Measurements from ENCODE around the gene ITGB3.
A peak's percentile ranks its signal among the peaks of the same experiment; 100 is the strongest.

Gene ITGB3

DNA sequence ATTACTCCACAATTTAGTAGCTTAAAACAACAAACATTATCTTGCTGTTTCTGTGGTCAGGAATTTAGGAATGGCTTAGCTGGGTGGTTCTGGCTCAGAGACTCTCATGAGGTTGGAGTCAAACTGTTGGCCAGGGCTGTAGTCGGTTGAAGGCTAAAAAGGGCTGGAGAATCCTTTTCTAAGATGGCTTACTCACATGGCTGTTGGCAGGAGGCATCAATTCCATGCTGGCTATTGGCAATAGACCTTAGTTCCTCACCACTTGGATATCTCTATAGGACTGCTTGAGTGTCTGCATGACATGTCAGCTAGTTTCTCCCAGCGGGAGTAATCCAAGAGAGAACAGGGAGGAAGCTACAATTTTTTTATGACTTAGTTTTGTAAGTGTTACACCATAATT lies 63.5 kb downstream of the ITGB3 start:
- Histone ChIP-seq H3K27ac (ENCODE audit: low read length) (no peak overlapping the region), H3K4me1 (ENCODE audit: control insufficient read depth, insufficient read depth, low read length) (peaks cover 5% of the 10 kb centered on the region), H3K9ac (ENCODE audit: low read length in 2 of 2) (peak overlapping the region in 1 of 2 donors; percentile 3), H3K9me3 (ENCODE audit: control insufficient read depth in 2 of 2, low read length in 2 of 2) (no peaks in the 10 kb centered on the region), H3K4me3 (ENCODE audit: low read length in 2 of 2) (no peak overlapping the region), H3K36me3 (ENCODE audit: control insufficient read depth in 2 of 2, insufficient read depth in 2 of 2, low read length in 2 of 2) (no peaks in the 10 kb centered on the region), H3K27me3 (ENCODE audit: control insufficient read depth in 1 of 2, insufficient read depth in 2 of 2, low read length in 2 of 2) (no peaks in the 10 kb centered on the region)

DNA sequence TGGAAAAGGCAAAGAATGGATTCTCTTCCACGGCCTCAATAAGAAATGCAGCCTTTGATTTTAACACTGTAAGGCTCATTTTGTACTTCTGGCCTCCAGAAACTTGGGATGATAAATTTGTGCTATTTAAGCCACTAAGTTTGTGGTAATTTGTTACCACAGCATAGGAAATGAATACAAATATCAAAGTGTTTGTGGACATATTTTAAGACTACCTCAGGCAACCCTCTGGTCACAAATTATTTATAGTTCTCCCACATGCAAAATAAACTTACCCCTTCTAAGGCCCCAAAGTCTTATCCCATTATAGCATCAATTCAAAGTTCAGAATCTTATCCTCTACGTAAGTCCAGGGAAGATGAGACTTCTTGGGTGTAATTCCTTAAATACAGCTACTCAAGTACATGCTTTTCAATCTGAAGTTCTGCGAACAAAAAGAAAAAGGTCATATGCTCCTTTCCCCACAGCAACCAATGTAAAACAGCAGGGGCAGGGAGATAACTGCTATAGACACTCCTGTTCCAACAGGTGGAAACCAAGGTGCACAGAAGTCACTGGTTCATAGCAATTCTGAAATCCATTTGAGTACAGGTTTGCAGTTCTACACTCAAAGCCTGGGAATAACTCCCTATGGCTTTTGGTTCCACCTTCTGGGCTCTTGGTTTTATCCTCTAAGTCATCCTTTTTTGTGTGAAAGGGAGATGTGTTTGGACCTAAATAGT lies 64.7 kb downstream of the ITGB3 start:
- Histone ChIP-seq H3K36me3 (ENCODE audit: control insufficient read depth in 2 of 2, insufficient read depth in 2 of 2, low read length in 2 of 2) (no peaks in the 10 kb centered on the region), H3K27me3 (ENCODE audit: control insufficient read depth in 1 of 2, insufficient read depth in 2 of 2, low read length in 2 of 2) (no peaks in the 10 kb centered on the region), H3K4me1 (ENCODE audit: control insufficient read depth, insufficient read depth, low read length) (peaks cover 5% of the 10 kb centered on the region), H3K9me3 (ENCODE audit: control insufficient read depth in 2 of 2, low read length in 2 of 2) (no peaks in the 10 kb centered on the region), H3K27ac (ENCODE audit: low read length) (no peak overlapping the region), H3K9ac (ENCODE audit: low read length in 2 of 2) (no peak overlapping the region), H3K4me3 (ENCODE audit: low read length in 2 of 2) (no peak overlapping the region)

DNA sequence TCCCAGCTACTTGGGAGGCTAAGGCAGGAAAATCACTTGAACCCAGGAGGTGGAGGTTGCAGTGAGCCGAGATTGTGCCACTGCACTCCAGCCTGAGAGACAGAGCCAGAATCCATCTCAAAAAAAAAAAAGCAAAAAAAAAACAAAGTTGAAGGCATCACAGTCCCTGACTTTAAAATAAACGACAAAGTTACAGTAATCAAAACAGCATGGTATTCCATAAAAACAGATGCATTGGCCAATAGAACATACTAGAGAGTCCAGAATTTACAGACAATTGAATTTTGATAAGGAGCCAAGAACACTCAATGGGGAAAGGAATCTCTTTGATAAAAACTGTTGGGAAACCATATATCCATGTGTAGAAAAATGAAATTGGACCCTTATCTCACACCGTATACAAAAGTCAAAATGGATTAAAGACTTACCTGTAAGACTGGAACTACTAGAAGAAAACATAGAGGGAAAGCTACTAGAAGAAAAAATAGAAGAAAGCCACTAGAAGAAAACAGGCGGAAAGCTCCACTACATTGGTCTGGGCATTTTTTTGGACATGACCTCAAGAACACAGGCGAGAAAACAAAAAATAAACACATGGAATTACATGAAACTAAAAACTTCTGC lies 67.4 kb downstream of the ITGB3 start:
- no peak overlapping the region for H3K4me3 ChIP-seq (ENCODE audit: low read length in 2 of 2)
- no peaks in the 10 kb centered on the region for H3K36me3 ChIP-seq (ENCODE audit: control insufficient read depth in 2 of 2, insufficient read depth in 2 of 2, low read length in 2 of 2)
- H3K9me3 ChIP-seq (ENCODE audit: control insufficient read depth in 2 of 2, low read length in 2 of 2): no peaks in the 10 kb centered on the region
- no peaks in the 10 kb centered on the region for H3K4me1 ChIP-seq (ENCODE audit: control insufficient read depth, insufficient read depth, low read length)
- H3K9ac ChIP-seq (ENCODE audit: low read length in 2 of 2): no peak overlapping the region
- H3K27ac ChIP-seq (ENCODE audit: low read length): no peak overlapping the region
- no peaks in the 10 kb centered on the region for H3K27me3 ChIP-seq (ENCODE audit: control insufficient read depth in 1 of 2, insufficient read depth in 2 of 2, low read length in 2 of 2)

DNA sequence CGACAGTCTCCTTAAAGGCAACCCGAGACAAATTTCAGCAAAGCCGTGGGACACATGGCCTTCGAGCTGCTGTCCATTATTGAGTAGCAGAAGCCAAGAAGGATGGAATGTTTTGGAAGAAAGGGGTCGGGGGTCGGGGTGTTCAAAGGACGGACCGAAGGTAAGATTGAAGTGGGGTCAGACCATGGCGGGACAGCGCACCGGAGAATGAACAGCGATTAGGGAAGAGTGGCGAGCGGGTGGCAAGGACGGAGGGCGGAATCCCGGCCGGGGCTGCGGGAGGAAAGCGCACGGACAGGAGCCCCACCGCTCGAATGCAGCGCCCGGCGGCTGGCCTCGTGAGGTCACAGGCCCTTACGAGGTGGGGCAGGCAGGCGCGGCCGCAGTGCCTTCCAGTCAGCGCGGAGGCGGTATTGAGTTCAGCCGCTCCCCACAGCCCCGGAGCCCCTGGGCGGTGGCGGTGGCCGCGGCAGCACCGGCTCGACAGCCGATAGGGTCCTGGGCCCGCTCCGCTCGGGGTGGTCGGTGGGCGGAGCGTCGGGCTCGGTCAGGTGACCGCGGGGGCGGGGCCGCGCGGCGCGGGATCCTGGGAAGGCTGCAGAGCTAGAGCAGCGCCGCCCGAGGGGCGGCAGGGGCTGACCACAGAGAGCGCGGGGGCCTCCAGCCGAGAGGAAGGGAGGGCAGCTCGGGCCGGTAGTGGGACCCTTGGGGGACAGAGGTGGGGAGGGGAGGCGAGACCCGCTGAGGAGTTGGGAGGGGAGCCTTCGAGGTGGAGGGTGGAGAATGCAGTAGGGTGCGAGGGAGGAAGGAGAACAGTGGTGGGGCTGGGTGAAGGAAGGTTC lies 70.0 kb downstream of the ITGB3 start, which contains the start of gene EFCAB13:
Gene EFCAB13 (plus strand): TSS at position 574 of the 842 bp plus-strand sequence. CDS start 4,399 bp downstream, outside the sequence.
- Histone ChIP-seq H3K27ac (ENCODE audit: low read length) (peak within 1 kb of the TSS; percentile 64), H3K9me3 (ENCODE audit: control insufficient read depth in 2 of 2, low read length in 2 of 2) (no peaks in the 10 kb centered on the region)

DNA sequence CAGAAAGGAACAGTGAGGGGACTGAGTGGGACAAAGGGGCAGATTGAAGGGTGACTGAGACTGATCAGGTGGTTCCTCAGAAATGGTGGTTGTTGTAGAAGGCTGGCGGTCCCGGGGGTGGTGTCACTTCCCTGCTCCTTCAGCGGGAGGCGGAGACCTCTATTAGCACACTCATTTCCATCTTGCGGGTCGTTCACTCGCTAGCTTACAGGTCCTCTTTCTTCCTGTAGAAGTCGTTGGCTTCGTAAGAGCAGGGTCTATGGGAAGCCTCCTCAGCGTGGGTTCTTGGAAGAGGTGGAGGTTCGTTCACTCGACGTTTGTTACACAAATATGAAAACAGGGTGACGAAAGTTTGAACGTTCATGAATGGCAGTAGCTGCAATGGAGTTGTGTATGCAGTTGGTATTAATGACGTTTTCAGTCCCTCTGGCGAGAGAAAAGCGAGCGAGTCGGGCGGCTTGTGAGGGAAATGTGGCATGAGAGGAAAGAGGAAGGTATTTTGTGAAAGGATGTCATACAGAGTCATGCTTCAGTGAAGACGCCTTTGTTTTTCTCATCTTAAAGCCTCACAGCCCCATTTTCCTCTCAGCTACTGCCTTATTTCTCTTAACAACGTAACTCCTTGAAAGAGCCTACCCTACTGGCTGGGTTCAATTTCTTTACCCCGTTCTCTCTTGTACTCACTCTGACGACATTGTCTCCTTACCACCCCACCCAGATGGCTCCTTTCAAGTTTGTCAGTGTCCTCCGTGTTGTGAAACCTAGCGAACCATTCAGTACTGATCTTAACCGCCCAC lies 70.8 kb downstream of the ITGB3 start:
- H3K9ac ChIP-seq (ENCODE audit: low read length in 2 of 2): peak overlapping the region; percentile 79 to 90
- peak overlapping the region; percentile 64 for H3K27ac ChIP-seq (ENCODE audit: low read length)

More for the DNA sequence above, 70.0 kb downstream of the ITGB3 start, which contains the start of gene EFCAB13:
- peak within 1 kb of the TSS; percentile 79 to 90 for H3K9ac ChIP-seq (ENCODE audit: low read length in 2 of 2)
- H3K4me3 ChIP-seq (ENCODE audit: low read length in 2 of 2): peak within 1 kb of the TSS; percentile 78 to 84
- H3K36me3 ChIP-seq (ENCODE audit: control insufficient read depth in 2 of 2, insufficient read depth in 2 of 2, low read length in 2 of 2): no peaks in the 10 kb centered on the region
- no peaks in the 10 kb centered on the region for H3K4me1 ChIP-seq (ENCODE audit: control insufficient read depth, insufficient read depth, low read length)
- no peaks in the 10 kb centered on the region for H3K27me3 ChIP-seq (ENCODE audit: control insufficient read depth in 1 of 2, insufficient read depth in 2 of 2, low read length in 2 of 2)

DNA sequence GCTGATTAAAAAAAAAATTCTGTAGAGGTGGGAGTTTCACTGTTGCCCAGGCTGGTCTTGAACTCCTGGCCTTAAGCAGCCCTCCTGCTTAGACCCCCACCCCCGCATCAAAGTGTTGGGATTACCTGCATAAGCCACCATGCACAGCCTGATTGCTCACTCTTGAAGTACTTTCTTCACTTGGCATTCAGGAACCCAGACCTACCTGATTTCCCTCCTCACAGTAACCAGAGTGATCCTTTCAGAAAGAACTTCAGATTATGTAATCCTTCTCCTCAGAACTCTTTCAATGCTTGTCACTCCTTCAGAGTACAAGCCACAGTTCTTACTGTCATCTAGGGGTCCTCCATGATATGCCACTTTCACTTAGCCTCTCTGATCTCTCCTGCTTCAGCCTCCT lies 71.5 kb downstream of the ITGB3 start:
- H3K27me3 ChIP-seq (ENCODE audit: control insufficient read depth in 1 of 2, insufficient read depth in 2 of 2, low read length in 2 of 2): no peaks in the 10 kb centered on the region
- no peaks in the 10 kb centered on the region for H3K36me3 ChIP-seq (ENCODE audit: control insufficient read depth in 2 of 2, insufficient read depth in 2 of 2, low read length in 2 of 2)
- H3K9ac ChIP-seq (ENCODE audit: low read length in 2 of 2): no peak overlapping the region
- no peaks in the 10 kb centered on the region for H3K4me1 ChIP-seq (ENCODE audit: control insufficient read depth, insufficient read depth, low read length)
- H3K27ac ChIP-seq (ENCODE audit: low read length): no peak overlapping the region
- no peak overlapping the region for H3K4me3 ChIP-seq (ENCODE audit: low read length in 2 of 2)
- H3K9me3 ChIP-seq (ENCODE audit: control insufficient read depth in 2 of 2, low read length in 2 of 2): no peaks in the 10 kb centered on the region

More for the DNA sequence above, 70.8 kb downstream of the ITGB3 start:
- Histone ChIP-seq H3K36me3 (ENCODE audit: control insufficient read depth in 2 of 2, insufficient read depth in 2 of 2, low read length in 2 of 2) (no peaks in the 10 kb centered on the region), H3K9me3 (ENCODE audit: control insufficient read depth in 2 of 2, low read length in 2 of 2) (no peaks in the 10 kb centered on the region), H3K4me1 (ENCODE audit: control insufficient read depth, insufficient read depth, low read length) (no peaks in the 10 kb centered on the region), H3K4me3 (ENCODE audit: low read length in 2 of 2) (peak overlapping the region; percentile 78 to 84), H3K27me3 (ENCODE audit: control insufficient read depth in 1 of 2, insufficient read depth in 2 of 2, low read length in 2 of 2) (no peaks in the 10 kb centered on the region)

DNA sequence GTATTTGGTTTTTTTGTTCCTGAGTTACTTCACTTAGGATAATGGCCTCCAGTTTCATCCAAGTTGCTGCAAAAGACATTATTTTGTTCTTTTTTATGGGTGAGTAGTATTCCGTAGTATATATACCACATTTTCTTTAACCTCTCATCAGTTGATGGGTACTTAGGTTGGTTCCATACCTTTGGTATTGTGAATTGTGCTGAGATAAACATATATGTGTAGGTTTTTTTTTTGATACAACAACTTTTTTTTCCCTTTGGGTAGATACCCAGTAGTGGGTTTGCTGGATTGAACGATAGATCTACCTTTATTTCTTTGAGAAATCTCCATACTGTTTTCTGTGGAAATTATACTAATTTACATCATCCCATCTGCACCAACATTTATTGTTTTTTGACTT lies 76.9 kb downstream of the ITGB3 start:
- Histone ChIP-seq H3K27ac (ENCODE audit: low read length) (no peak overlapping the region), H3K4me3 (ENCODE audit: low read length in 2 of 2) (no peak overlapping the region), H3K9ac (ENCODE audit: low read length in 2 of 2) (no peak overlapping the region), H3K4me1 (ENCODE audit: control insufficient read depth, insufficient read depth, low read length) (no peaks in the 10 kb centered on the region), H3K27me3 (ENCODE audit: control insufficient read depth in 1 of 2, insufficient read depth in 2 of 2, low read length in 2 of 2) (no peaks in the 10 kb centered on the region), H3K36me3 (ENCODE audit: control insufficient read depth in 2 of 2, insufficient read depth in 2 of 2, low read length in 2 of 2) (peaks cover 0 to under 1% of the 10 kb centered on the region in 2 donors), H3K9me3 (ENCODE audit: control insufficient read depth in 2 of 2, low read length in 2 of 2) (no peaks in the 10 kb centered on the region)

DNA sequence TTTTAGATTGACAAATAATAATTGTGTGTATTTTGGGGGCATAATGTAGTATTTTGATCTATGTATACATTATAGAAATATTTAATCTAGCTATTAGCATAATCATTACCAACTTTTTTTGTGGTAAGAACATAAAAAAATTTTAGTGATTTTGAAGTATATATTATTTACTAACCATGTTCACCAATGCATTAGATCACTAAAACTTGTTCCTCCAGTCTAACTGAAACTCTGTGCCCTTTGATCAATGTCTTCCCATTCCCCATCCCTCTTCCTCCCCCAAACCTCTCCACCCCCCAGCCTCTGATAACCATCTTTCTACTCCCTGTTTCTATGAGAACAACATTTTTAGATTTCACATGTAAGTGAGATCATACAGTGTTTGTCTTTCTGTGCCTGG lies 78.7 kb downstream of the ITGB3 start:
- Histone ChIP-seq H3K9ac (ENCODE audit: low read length in 2 of 2) (no peak overlapping the region), H3K27ac (ENCODE audit: low read length) (no peak overlapping the region), H3K36me3 (ENCODE audit: control insufficient read depth in 2 of 2, insufficient read depth in 2 of 2, low read length in 2 of 2) (peaks cover 2 to 4% of the 10 kb centered on the region in 2 donors), H3K4me1 (ENCODE audit: control insufficient read depth, insufficient read depth, low read length) (no peaks in the 10 kb centered on the region), H3K27me3 (ENCODE audit: control insufficient read depth in 1 of 2, insufficient read depth in 2 of 2, low read length in 2 of 2) (no peaks in the 10 kb centered on the region), H3K4me3 (ENCODE audit: low read length in 2 of 2) (no peak overlapping the region), H3K9me3 (ENCODE audit: control insufficient read depth in 2 of 2, low read length in 2 of 2) (no peaks in the 10 kb centered on the region)

DNA sequence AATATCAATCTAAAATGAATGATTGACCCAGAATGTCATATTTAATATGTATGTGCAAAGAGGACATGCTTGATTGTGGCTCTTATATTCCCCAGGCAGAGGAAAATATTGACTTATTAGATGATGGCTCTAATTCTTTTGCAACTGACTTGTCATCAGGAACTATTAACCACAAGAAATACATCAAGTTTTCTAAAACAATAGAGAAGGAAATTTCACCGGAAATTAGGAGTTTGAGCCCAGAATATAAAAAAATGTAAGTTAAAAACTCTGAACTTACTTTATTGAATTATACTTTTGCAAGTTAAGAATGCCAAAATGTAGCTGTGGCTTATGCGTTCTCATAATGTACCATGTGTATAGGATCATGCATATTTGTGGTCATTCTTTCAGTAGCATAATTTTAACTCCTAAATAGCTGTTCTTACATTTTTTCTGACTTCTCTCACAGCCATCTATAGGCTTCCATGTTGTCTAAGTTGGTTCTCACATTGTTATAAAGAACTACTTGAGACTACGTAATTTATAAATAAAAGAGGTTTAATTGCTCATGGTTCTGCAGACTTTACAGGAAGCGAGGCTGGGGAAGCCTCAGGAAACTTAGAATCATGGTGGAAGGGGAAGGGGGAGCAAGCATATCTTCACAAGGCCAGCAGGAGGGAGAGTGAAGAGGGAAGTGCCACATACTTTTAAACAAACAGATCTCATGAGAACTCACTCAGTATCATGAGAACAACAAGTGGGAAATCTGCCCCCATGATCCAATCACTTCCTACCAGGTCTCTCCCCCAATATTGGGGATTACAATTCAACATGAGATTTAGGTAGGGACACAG lies 81.7 kb downstream of the ITGB3 start:
- no peak overlapping the region for H3K9ac ChIP-seq (ENCODE audit: low read length in 2 of 2)
- no peaks in the 10 kb centered on the region for H3K4me1 ChIP-seq (ENCODE audit: control insufficient read depth, insufficient read depth, low read length)
- H3K27me3 ChIP-seq (ENCODE audit: control insufficient read depth in 1 of 2, insufficient read depth in 2 of 2, low read length in 2 of 2): no peaks in the 10 kb centered on the region
- H3K9me3 ChIP-seq (ENCODE audit: control insufficient read depth in 2 of 2, low read length in 2 of 2): no peaks in the 10 kb centered on the region
- H3K36me3 ChIP-seq (ENCODE audit: control insufficient read depth in 2 of 2, insufficient read depth in 2 of 2, low read length in 2 of 2): peaks cover 2 to 4% of the 10 kb centered on the region in 2 donors
- no peak overlapping the region for H3K4me3 ChIP-seq (ENCODE audit: low read length in 2 of 2)
- no peak overlapping the region for H3K27ac ChIP-seq (ENCODE audit: low read length)

Measured in stomach smooth muscle (tissue), 2 donors.